HepG2 (cell line): Measurements from ENCODE around the gene TTC17. TPM values are rescaled to one million over a fixed set of nuclear protein-coding genes. Genes with fewer than 3 reads are reported as not detected.
A peak's percentile ranks its signal among the peaks of the same experiment; 100 is the strongest.

Experiments
- ATAC-seq: fragments of 200-7000 bp; cut with Tn5 transposase; 3 replicates; pipeline ENCODE4 v1.9.1; 2020; ENCODE audit warnings: mild to moderate bottlenecking, moderate library complexity
- BruUV-seq: library from RNA; stranded (reverse); fragments of 400-500 nt; replicated peaks from 2 replicates; lab custom pipeline; 2021; lab: Mats Ljungman, UMichigan
- CTCF ChIA-PET: fragments of 300-600 bp; formaldehyde crosslinking; extraction: SDS; loops from one replicate; lab custom pipeline; 2021; ENCODE audit warnings: low total read pairs, inconsistent platforms, low intra/inter-chr PET ratio; lab: Yijun Ruan, JAX
- POLR2A ChIA-PET: fragments of 350-600 bp; sonication (Branson Sonifier 250); formaldehyde crosslinking; loops from one replicate; lab custom pipeline; 2020; ENCODE audit warnings: antibody characterized with exemption, inconsistent platforms; lab: Yijun Ruan, JAX
- DNase-seq: peaks from one replicate; pipeline ENCODE4 v3.0.0-alpha.2; 2015; ENCODE audit warnings: low spot score
- FAIRE-seq: peaks from 3 replicates; lab custom pipeline; 2011; peaks lifted over from hg19 to GRCh38; lab: Jason Lieb, UNC
- H2AFZ ChIP-seq: one replicate; pipeline ENCODE4 v1.6.1; 2011; ENCODE audit warnings: low read length, inconsistent platforms
- H3K27ac ChIP-seq: fragments of 300-600 bp; 3 replicates; pipeline ENCODE4 v1.8.0; 2011; ENCODE audit warnings: mixed run types, mild to moderate bottlenecking, mixed read lengths, low read length, inconsistent platforms; ENCODE audit not compliant: insufficient read depth; ENCODE audit errors: extremely low read length
- H3K27me3 ChIP-seq, 2 experiments: fragments of 200-600 bp in 1 of 2; 2 replicates in 1 of 2; 3 replicates in 1 of 2; pipeline versions ENCODE4 v1.6.0 to v1.8.0; 2011; ENCODE audit warnings: low read length in 2 of 2, mild to moderate bottlenecking in 2 of 2, moderate library complexity in 2 of 2, inconsistent platforms in 1 of 2; ENCODE audit not compliant: insufficient read depth in 2 of 2, control insufficient read depth in 1 of 2
- H3K36me3 ChIP-seq, 2 experiments: fragments of 200-600 bp in 1 of 2; replicated peaks in 1 of 2; 2 replicates in 1 of 2; 3 replicates in 1 of 2; pipeline versions ENCODE4 v1.5.1 to v1.8.0; 2011; ENCODE audit warnings: low read length in 2 of 2, inconsistent platforms in 1 of 2; ENCODE audit not compliant: insufficient read depth in 2 of 2, control insufficient read depth in 1 of 2
- H3K4me1 ChIP-seq: 2 replicates; pipeline ENCODE4 v1.5.1; 2012; ENCODE audit warnings: low read length, inconsistent platforms; ENCODE audit not compliant: insufficient read depth
- H3K4me2 ChIP-seq: 2 replicates; pipeline ENCODE4 v1.6.0; 2011; ENCODE audit warnings: low read depth, low read length, inconsistent platforms
- H3K4me3 ChIP-seq, 3 experiments: fragments of 200-600 bp in 1 of 3; sonication (generic), shearing (Covaris generic) in 1 of 3; replicated peaks in 1 of 3; 2 replicates each; pipeline ENCODE4 v1.5.1; 2011 to 2016; ENCODE audit warnings: low read length in 3 of 3, inconsistent platforms in 2 of 3, low read depth in 2 of 3, mild to moderate bottlenecking in 2 of 3, control low read depth in 1 of 3, mixed read lengths in 1 of 3; ENCODE audit not compliant: insufficient read depth in 1 of 3
- H3K79me2 ChIP-seq: one replicate; pipeline ENCODE4 v1.6.1; 2011; ENCODE audit warnings: low read length, inconsistent platforms; ENCODE audit not compliant: insufficient read depth
- H3K9ac ChIP-seq: 2 replicates; pipeline ENCODE4 v1.6.0; 2011; ENCODE audit warnings: mild to moderate bottlenecking, low read depth, low read length, inconsistent platforms; ENCODE audit not compliant: insufficient read depth
- H3K9me3 ChIP-seq: 2 replicates; pipeline ENCODE4 v1.5.1; 2012; ENCODE audit warnings: mild to moderate bottlenecking, low read length
- H4K20me1 ChIP-seq: 2 replicates; pipeline ENCODE4 v1.6.0; 2011; ENCODE audit warnings: inconsistent platforms, mild to moderate bottlenecking, low read length, moderate library complexity; ENCODE audit not compliant: insufficient read depth
- DNMT3B ChIP-seq: conservative IDR thresholded peaks from 2 replicates; pipeline ENCODE4 v1.6.1; 2016; ENCODE audit warnings: missing biosample characterization, control low read depth
- NFKBIZ ChIP-seq: IDR thresholded peaks from 2 replicates; pipeline ENCODE4 v1.6.1; 2018; ENCODE audit warnings: missing genetic modification reagents, missing compliant biosample characterization
- NFRKB ChIP-seq: fragments of 450-650 bp; IDR thresholded peaks from 2 replicates; pipeline ENCODE4 v1.6.1; 2017
- TBP ChIP-seq: sonication (generic); formaldehyde crosslinking; IDR thresholded peaks from 2 replicates; pipeline ENCODE4 v1.5.0; 2020; ENCODE audit warnings: missing genetic modification reagents
- TEAD3 ChIP-seq: optimal IDR thresholded peaks from 2 replicates; pipeline ENCODE3; 2016; ENCODE audit warnings: borderline replicate concordance
- ZNF33B ChIP-seq: sonication (generic); formaldehyde crosslinking; IDR thresholded peaks from 2 replicates; pipeline ENCODE4 v1.5.1; 2020; ENCODE audit warnings: mild to moderate bottlenecking, missing genetic modification reagents
- ZNF343 ChIP-seq: sonication (generic); formaldehyde crosslinking; IDR thresholded peaks from 2 replicates; pipeline ENCODE4 v1.4.0; 2020; ENCODE audit warnings: mild to moderate bottlenecking, missing genetic modification reagents
- ZNF850 ChIP-seq: sonication (generic); formaldehyde crosslinking; conservative IDR thresholded peaks from 2 replicates; pipeline ENCODE4 v1.9.0; 2021; ENCODE audit warnings: mild to moderate bottlenecking, missing genetic modification reagents
- ZNF878 ChIP-seq: sonication (generic); formaldehyde crosslinking; IDR thresholded peaks from 2 replicates; pipeline ENCODE4 v1.8.1; 2023; ENCODE audit warnings: mild to moderate bottlenecking, missing genetic modification reagents, moderate library complexity
- WGBS: methylation state at CpG from one replicate; pipeline ENCODE4 v1.1.6; 2017; ENCODE audit warnings: low lambda C conversion rate; 5-methylcytosine and 5-hydroxymethylcytosine counted together
- in situ Hi-C: cut with HindIII; loops from 2 replicates; pipeline ENCODE4 v1.10.0; 2017; ENCODE audit warnings: low pct_unique_long_range_greater_than_20kb; ENCODE audit not compliant: extremely low pct_ligation_motif_present
- intact Hi-C: fragments of 100-400 bp; cut with micrococcal nuclease; formaldehyde crosslinking; loops from one replicate; pipeline ENCODE4 v1.10.0; 2022; ENCODE audit not compliant: unreplicated experiment
- polyA plus RNA-seq, 8 experiments: library from polyadenylated mRNA; depleted of rRNA in 3 of 8; stranded (reverse) in 7 of 8; unstranded in 1 of 8; fragments of >200 nt; fragmentation: Illumina TruSeq in 4 of 8; extraction: Trizol in 4 of 8; gene quantifications; 2 replicates each; pipeline versions ENCODE4 v1.2.1 to v1.2.3, GENCODE V29; 2011 to 2016; ENCODE audit warnings: low read depth in 4 of 8, missing spikeins in 1 of 8, mixed read lengths in 1 of 8; ENCODE audit not compliant: insufficient read depth in 1 of 8
- total RNA-seq, 5 experiments: library from RNA; depleted of rRNA; stranded (reverse); fragments of >200 nt; fragmentation: Illumina TruSeq; extraction: Trizol; gene quantifications; 2 replicates each; pipeline ENCODE4 v1.2.3, GENCODE V29; 2016; ENCODE audit warnings: low read depth in 1 of 5
- TF ChIP-seq, protein P1 (sequence below): sonication (generic); formaldehyde crosslinking; IDR thresholded peaks from 2 replicates; pipeline ENCODE4 v1.4.0; 2020; ENCODE audit warnings: missing genetic modification reagents, low read depth, mild to moderate bottlenecking, borderline replicate concordance
- TF ChIP-seq, protein P2 (sequence below): sonication (generic); formaldehyde crosslinking; IDR thresholded peaks from 2 replicates; pipeline ENCODE4 v1.4.0; 2020; ENCODE audit warnings: missing genetic modification reagents
- TF ChIP-seq, protein P3 (sequence below): sonication (generic); formaldehyde crosslinking; IDR thresholded peaks from 2 replicates; pipeline ENCODE4 v1.4.0; 2020; ENCODE audit warnings: missing genetic modification reagents, borderline replicate concordance
- TF ChIP-seq, protein P4 (sequence below): sonication (generic); formaldehyde crosslinking; IDR thresholded peaks from 2 replicates; pipeline ENCODE4 v1.9.0; 2021; ENCODE audit warnings: mild to moderate bottlenecking, missing genetic modification reagents

Gene TTC17
- total and polyA plus RNA-seq, 2 of the 13 experiments (the other 11 are each of a cell fraction or from before 2014, with no cell fraction given) = 55.9 to 99.7 TPM

DNA sequence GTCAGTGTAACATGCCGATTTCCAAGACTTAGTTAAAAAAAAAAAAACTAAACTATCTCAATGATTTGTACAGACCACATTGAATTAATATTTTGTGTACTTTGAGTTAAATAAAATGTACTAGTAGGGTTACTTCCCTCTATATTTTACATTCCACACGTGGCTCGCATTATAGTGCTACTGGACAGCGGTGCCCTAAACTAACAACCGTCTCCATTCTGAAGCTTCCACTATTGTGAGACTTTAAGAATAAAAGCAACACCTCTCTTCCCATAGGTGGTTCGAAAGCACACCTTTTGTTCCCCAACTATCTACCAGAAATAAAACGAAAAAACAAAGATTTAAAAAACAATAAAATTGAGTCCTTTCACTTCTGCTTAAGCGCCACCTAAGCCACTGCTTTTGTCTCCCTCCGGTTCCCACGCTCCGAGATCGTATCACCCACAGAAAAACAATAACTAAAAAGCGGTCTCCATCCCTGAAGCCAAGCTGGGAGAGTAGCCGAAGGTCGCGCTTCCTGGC is 380 bp upstream of the TTC17 start (continued):
- TF ChIP-seq ZNF878 (CRISPR knock-in tag) = peak; percentile 80
- no peak for TF ChIP-seq ZNF33B (CRISPR knock-in tag)
- no peak for TF ChIP-seq TBP
- no peak for TF ChIP-seq NFKBIZ (CRISPR knock-in tag)
- TF ChIP-seq, protein P1, sequence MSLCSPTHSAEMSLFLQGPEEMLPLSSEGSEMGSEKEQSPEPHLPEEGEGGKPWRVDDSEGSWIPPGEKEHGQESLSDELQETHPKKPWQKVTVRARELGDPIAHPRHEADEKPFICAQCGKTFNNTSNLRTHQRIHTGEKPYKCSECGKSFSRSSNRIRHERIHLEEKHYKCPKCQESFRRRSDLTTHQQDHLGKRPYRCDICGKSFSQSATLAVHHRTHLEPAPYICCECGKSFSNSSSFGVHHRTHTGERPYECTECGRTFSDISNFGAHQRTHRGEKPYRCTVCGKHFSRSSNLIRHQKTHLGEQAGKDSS (CRISPR knock-in tag) = no peak
- no peak for TF ChIP-seq NFRKB
- 0 out of 2 replicates have a peak, but pooled peaks have one; percentile 52 for TF ChIP-seq ZNF850 (CRISPR knock-in tag)

DNA sequence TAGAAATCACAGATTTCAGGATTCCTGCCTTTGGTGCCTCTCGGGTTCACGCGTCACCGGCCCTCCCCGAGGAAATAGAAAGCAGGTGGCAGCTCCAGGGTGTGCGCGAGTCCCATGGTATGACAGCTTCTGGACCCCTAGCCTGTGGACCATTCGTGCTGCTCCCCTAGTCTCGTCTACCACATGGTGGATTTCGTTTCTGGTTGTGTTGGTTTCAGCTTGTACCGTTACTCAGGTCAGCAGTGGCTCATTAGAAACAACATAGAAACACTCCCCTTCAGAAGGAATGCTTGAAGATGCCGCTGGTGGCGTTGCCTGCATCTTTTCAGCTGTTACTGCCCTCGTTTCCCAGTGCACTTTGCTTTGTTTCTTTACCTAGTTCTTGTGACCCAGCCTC is 700 bp downstream of the TTC17 start:
- Histone ChIP-seq H3K9ac (peak overlapping the region; percentile 98), H3K27me3 (no peaks in the 10 kb centered on the region; a peak in 1 of 5 replicates), H3K4me1 (peaks cover 38% of the 10 kb centered on the region), H3K4me2 (peak overlapping the region; percentile 89), H3K79me2 (peaks cover 54% of the 10 kb centered on the region), H3K9me3 (no peaks in the 10 kb centered on the region), H3K27ac (peak overlapping the region; percentile 82), H4K20me1 (peaks cover 15% of the 10 kb centered on the region), H3K36me3 (no peaks in the 10 kb centered on the region), H2AFZ (no peak overlapping the region), H3K4me3 (peak overlapping the region; percentile 85 to 100 (median 97))
- intact Hi-C loops = loop anchor here (1.0 kb wide), 1 partner anchor 44 kb away; no protein-coding TSS in a partner anchor
- FAIRE-seq = no peak
- 0% methylated on average over 12 of the region's 14 CpGs for WGBS
- peak; percentile 74 for ATAC-seq
- ChIA-PET POLR2A (interaction anchor here (1.0 to 2.5 kb wide), 6 partner anchors 10 to 321 kb away, joined by 3 to 36 read pairs (median 6); partner anchors contain the start of genes API5 and HSD17B12), CTCF (no interaction called here)
- BruUV-seq = no TSS peak
- in situ Hi-C loops = no loop called here
- DNase-seq = peak; percentile 16
- TF ChIP-seq ZNF343 (CRISPR knock-in tag) = no peak
- TF ChIP-seq TEAD3 = peak; percentile 43
- TF ChIP-seq, protein P2, sequence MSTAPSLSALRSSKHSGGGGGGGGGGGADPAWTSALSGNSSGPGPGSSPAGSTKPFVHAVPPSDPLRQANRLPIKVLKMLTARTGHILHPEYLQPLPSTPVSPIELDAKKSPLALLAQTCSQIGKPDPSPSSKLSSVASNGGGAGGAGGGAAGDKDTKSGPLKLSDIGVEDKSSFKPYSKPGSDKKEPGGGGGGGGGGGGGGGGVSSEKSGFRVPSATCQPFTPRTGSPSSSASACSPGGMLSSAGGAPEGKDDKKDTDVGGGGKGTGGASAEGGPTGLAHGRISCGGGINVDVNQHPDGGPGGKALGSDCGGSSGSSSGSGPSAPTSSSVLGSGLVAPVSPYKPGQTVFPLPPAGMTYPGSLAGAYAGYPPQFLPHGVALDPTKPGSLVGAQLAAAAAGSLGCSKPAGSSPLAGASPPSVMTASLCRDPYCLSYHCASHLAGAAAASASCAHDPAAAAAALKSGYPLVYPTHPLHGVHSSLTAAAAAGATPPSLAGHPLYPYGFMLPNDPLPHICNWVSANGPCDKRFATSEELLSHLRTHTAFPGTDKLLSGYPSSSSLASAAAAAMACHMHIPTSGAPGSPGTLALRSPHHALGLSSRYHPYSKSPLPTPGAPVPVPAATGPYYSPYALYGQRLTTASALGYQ (CRISPR knock-in tag) = no peak
- TF ChIP-seq DNMT3B (CRISPR knock-in tag) = no peak
- TF ChIP-seq, protein P3, sequence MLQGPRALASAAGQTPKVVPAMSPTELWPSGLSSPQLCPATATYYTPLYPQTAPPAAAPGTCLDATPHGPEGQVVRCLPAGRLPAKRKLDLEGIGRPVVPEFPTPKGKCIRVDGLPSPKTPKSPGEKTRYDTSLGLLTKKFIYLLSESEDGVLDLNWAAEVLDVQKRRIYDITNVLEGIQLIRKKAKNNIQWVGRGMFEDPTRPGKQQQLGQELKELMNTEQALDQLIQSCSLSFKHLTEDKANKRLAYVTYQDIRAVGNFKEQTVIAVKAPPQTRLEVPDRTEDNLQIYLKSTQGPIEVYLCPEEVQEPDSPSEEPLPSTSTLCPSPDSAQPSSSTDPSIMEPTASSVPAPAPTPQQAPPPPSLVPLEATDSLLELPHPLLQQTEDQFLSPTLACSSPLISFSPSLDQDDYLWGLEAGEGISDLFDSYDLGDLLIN (CRISPR knock-in tag) = no peak
- TF ChIP-seq, protein P4, sequence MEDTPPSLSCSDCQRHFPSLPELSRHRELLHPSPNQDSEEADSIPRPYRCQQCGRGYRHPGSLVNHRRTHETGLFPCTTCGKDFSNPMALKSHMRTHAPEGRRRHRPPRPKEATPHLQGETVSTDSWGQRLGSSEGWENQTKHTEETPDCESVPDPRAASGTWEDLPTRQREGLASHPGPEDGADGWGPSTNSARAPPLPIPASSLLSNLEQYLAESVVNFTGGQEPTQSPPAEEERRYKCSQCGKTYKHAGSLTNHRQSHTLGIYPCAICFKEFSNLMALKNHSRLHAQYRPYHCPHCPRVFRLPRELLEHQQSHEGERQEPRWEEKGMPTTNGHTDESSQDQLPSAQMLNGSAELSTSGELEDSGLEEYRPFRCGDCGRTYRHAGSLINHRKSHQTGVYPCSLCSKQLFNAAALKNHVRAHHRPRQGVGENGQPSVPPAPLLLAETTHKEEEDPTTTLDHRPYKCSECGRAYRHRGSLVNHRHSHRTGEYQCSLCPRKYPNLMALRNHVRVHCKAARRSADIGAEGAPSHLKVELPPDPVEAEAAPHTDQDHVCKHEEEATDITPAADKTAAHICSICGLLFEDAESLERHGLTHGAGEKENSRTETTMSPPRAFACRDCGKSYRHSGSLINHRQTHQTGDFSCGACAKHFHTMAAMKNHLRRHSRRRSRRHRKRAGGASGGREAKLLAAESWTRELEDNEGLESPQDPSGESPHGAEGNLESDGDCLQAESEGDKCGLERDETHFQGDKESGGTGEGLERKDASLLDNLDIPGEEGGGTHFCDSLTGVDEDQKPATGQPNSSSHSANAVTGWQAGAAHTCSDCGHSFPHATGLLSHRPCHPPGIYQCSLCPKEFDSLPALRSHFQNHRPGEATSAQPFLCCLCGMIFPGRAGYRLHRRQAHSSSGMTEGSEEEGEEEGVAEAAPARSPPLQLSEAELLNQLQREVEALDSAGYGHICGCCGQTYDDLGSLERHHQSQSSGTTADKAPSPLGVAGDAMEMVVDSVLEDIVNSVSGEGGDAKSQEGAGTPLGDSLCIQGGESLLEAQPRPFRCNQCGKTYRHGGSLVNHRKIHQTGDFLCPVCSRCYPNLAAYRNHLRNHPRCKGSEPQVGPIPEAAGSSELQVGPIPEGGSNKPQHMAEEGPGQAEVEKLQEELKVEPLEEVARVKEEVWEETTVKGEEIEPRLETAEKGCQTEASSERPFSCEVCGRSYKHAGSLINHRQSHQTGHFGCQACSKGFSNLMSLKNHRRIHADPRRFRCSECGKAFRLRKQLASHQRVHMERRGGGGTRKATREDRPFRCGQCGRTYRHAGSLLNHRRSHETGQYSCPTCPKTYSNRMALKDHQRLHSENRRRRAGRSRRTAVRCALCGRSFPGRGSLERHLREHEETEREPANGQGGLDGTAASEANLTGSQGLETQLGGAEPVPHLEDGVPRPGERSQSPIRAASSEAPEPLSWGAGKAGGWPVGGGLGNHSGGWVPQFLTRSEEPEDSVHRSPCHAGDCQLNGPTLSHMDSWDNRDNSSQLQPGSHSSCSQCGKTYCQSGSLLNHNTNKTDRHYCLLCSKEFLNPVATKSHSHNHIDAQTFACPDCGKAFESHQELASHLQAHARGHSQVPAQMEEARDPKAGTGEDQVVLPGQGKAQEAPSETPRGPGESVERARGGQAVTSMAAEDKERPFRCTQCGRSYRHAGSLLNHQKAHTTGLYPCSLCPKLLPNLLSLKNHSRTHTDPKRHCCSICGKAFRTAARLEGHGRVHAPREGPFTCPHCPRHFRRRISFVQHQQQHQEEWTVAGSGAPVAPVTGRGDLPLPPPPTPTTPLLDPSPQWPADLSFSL = no peak
